ENCODE results near the gene C10orf143.

DNA sequence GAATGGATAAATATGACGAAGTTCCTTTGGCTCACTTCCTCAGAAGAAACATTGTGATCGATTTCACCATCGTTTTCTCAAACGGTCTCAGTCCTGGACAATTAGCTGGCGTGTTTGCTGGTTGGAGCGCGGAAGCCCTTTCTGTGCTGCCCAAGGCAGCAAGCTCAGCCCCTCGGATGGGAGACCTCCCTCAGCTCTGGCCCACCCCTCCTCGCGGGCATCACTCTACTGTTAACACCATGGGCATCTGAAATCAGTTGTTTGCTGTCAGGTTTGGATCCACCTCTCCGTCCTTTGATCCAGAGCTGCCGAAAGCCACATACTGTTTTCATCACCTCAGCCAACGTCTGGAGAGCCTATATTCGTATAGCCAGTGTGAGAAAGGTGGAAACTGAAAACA, 68.2 kb downstream of the C10orf143 start:
- TF ChIP-seq POLR2AphosphoS5 (IDR thresholded peaks at IDR 0.05; ENCODE audit: low read depth, low read length) (no peak), POLR2A (IDR thresholded peaks at IDR 0.05; ENCODE audit: low read depth, low read length) (no peak), PAX5 (IDR thresholded peaks at IDR 0.05; ENCODE audit: insufficient read depth, low read length, severe bottlenecking) (no peak)
